GM18951 (cell line): ENCODE measurements around the gene ZNF423.

Experiments used
- POLR2A ChIP-seq: IDR thresholded peaks from 4 replicates; pipeline ENCODE4 v1.6.1; 2011; ENCODE audit warnings: mild to moderate bottlenecking; ENCODE audit not compliant: insufficient read length, insufficient read depth; ENCODE audit errors: extremely low read depth
- in situ Hi-C: fragments of 300-500 bp; cut with MboI; formaldehyde crosslinking; loops from one replicate; pipeline ENCODE4 v1.12.0; 2022; ENCODE audit warnings: low sequenced_read_pairs, mixed read lengths, inconsistent platforms; ENCODE audit not compliant: unreplicated experiment

Gene ZNF423

GRCh38 chr16:49746545-49746944 is 109.4 kb downstream of the ZNF423 start:
- no peak for TF ChIP-seq POLR2A
- in situ Hi-C loops, result no loop called here

- no peak for TF ChIP-seq POLR2A
- in situ Hi-C loops, result no loop called here
Measured at GRCh38 chr16:49745311-49745747, 110.6 kb downstream of the ZNF423 start.

GRCh38 chr16:49744244-49745220 is 111.4 kb downstream of the ZNF423 start:
- in situ Hi-C loops, result no loop called here

GRCh38 chr16:49743658-49744057 is 112.3 kb downstream of the ZNF423 start:
- TF ChIP-seq POLR2A, result no peak

More at GRCh38 chr16:49744244-49745220, 111.4 kb downstream of the ZNF423 start:
- no peak for TF ChIP-seq POLR2A

GRCh38 chr16:49743203-49743464 is 112.8 kb downstream of the ZNF423 start:
- no peak for TF ChIP-seq POLR2A
- in situ Hi-C loops, result no loop called here

More at GRCh38 chr16:49743658-49744057, 112.3 kb downstream of the ZNF423 start:
- in situ Hi-C loops, result no loop called here

- in situ Hi-C loops, result no loop called here
- TF ChIP-seq POLR2A, result no peak
Measured at GRCh38 chr16:49742428-49743202, 113.3 kb downstream of the ZNF423 start.

DNA sequence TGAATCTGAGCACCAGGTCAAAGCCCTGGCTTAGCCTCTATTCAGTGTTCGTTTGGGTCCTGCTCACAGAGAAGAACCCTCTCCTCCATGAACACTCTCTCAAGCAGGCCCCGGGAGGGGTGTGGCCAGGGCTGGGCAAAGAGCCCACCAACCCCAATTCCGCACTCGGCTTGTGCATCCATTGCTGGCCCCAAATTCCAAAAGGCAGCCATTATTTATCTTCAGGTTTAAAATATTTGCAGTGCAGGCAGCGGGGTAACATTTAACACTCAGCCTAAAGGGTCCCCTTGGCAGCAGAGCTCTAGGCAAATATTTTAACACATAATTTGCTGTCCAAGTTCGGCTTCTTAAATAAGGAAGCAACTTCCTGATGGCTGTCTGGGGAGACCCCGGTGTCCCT is 115.7 kb downstream of the ZNF423 start:
- in situ Hi-C loops, result no loop called here
- TF ChIP-seq POLR2A, result no peak

DNA sequence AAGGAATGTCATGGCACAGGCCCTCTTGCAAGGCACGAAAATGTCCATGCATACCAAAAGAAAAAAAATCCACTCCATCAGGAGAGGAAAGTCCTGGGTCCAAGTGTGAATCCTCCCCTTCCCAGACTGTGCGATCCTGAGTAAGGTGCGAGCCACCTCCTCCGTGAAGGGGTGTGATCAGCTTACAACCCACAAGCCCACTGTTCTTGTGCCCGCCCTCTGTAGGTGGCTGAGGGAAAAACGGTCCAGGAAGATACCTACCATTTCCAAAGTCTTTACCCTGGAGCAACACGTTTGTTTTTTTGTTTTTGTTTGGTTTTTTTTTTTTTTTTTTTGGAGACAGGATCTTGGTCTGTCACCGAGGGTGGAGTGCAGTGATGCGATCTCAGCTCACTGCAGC is 116.5 kb downstream of the ZNF423 start:
- in situ Hi-C loops, result no loop called here
- no peak for TF ChIP-seq POLR2A

- TF ChIP-seq POLR2A, result no peak
- in situ Hi-C loops, result no loop called here
Measured at GRCh38 chr16:49738832-49739231, 117.1 kb downstream of the ZNF423 start.

DNA sequence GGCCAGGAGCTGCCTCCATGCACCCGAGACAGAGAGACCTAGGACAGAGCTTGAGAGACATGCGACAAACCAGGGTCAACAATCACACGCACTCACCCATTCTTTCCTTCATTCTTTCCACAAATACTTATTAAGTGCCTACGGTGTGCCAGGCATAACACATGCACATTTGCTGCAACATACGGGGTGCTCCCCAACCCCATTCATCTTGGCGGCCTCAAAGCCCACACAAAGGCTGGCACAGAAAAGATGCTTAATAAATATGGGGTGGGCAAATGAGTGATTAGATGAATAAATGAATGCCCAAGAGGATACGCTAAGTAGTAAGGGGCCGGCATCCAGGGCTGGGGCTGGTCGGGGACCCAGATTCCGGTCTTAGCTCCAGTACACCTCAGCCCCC is 117.9 kb downstream of the ZNF423 start:
- TF ChIP-seq POLR2A, result no peak
- in situ Hi-C loops, result no loop called here

GRCh38 chr16:49737541-49737940 is 118.4 kb downstream of the ZNF423 start:
- TF ChIP-seq POLR2A, result no peak
- in situ Hi-C loops, result no loop called here

- in situ Hi-C loops, result no loop called here
- TF ChIP-seq POLR2A, result no peak
Measured at GRCh38 chr16:49734331-49734730, 121.6 kb downstream of the ZNF423 start.

- in situ Hi-C loops, result no loop called here
Measured at GRCh38 chr16:49733313-49734009, 122.5 kb downstream of the ZNF423 start.

More at GRCh38 chr16:49733313-49734009, 122.5 kb downstream of the ZNF423 start:
- TF ChIP-seq POLR2A, result no peak
